Erythroblast (primary cell): ENCODE data around the gene POLR1F.
"Not testable (repeated sequence)": the region's sequence is repeated elsewhere in the genome, so short reads cannot be mapped to it uniquely, and the experiment has no call there.

Experiments
- GATA1 ChIP-seq: IDR thresholded peaks from 2 replicates; pipeline ENCODE4 v1.6.1; 2011; ENCODE audit warnings: low read depth, mild to moderate bottlenecking, control low read depth, low read length, moderate library complexity
- POLR2A ChIP-seq: IDR thresholded peaks from 2 replicates; pipeline ENCODE4 v1.6.1; 2011; ENCODE audit warnings: mild to moderate bottlenecking, low read length

- TF ChIP-seq POLR2A, GATA1: not testable (repeated sequence)
These were observed 19.7 kb downstream of the POLR1F start for GRCh38 chr7:19689130-19689529.
